Neural cell (in vitro differentiated cells): ENCODE data around the gene CDH4.

Experiments used
- CTCF ChIP-seq: fragments of 450-650 bp; IDR thresholded peaks from 2 replicates; pipeline ENCODE4 v1.5.1; 2014; ENCODE audit warnings: antibody characterized with exemption, mild to moderate bottlenecking, moderate library complexity; ENCODE audit not compliant: poor library complexity, severe bottlenecking
- RAD21 ChIP-seq: fragments of 450-650 bp; conservative IDR thresholded peaks from 2 replicates; pipeline ENCODE4 v1.6.1; 2014; ENCODE audit warnings: antibody characterized with exemption, mild to moderate bottlenecking, moderate library complexity

- TF ChIP-seq RAD21 = peak; percentile 55
- peak; percentile 59 for TF ChIP-seq CTCF
Measured at GRCh38 chr20:61253264-61253639, 1.2 kb downstream of the CDH4 start.
